Fibroblast of gingiva (primary cell): Measurements from ENCODE around the gene CYLD.

Source experiments
- DNase-seq: peaks from one replicate; pipeline ENCODE4 v3.0.0-alpha.2; 2011; ENCODE audit warnings: low read depth

The CYLD gene

DNA sequence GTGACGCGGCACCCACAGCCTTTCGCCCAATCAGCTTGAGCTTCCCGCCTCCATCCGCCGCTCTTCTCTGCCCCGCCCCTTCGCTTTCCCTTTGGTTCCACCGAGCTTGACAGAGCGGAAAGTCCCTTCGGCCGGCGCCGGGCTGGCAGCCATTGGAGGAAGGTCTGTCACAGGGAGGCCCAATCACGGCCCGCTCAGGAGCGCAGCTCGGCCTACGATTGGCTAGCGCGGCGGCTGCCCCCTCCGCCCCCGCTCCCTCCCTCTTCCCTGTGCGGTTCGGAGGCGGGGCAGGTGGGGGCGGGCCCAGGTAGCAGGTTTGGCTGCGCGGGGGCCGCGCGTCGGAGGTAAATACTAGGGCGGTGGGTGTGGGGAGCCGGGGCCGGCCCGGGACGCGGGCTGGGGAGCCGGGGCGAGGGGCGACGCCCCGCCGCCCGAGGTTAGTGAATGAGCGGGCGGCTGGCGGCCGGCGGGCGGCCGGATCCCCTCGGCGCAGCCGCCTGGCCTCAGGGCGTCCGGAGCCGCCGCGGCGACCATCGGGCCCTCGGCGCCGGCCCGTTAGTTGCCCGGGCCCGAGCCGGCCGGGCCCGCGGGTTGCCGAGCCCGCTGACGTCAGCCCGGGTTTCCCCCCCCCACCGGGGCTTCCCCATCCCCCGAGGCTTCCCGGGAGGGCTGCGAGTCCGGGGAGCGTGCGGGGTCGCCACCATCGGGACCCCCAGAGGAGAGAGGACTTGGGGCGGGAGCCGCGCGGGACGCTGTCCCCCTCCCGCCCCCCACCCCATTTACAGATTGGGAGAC, at the start of gene CYLD:
Gene CYLD, plus strand, starts transcription at position 306 of the 795 bp plus-strand sequence. CDS start 7,613 bp downstream, outside the sequence.
- peak; percentile 100 for DNase-seq

DNA sequence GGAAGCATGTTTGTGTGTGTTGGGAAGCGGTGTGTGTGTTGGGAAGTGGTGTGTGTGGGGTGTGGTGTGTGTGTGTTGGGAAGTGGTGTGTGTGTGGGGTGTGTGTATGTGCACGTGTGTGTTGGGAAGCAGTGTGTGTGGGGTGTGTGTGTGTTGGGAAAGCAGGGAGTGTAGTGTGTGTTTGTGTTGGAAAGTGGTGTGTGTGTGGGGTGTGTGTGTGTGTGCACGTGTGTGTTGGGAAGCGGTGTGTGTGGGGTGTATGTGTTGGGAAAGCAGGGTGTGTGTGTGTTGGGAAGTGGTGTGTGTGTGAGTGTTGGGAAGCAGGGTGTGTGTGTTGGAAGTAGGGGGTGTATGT, 49.3 kb upstream of the CYLD start:
- DNase-seq = no peak

DNA sequence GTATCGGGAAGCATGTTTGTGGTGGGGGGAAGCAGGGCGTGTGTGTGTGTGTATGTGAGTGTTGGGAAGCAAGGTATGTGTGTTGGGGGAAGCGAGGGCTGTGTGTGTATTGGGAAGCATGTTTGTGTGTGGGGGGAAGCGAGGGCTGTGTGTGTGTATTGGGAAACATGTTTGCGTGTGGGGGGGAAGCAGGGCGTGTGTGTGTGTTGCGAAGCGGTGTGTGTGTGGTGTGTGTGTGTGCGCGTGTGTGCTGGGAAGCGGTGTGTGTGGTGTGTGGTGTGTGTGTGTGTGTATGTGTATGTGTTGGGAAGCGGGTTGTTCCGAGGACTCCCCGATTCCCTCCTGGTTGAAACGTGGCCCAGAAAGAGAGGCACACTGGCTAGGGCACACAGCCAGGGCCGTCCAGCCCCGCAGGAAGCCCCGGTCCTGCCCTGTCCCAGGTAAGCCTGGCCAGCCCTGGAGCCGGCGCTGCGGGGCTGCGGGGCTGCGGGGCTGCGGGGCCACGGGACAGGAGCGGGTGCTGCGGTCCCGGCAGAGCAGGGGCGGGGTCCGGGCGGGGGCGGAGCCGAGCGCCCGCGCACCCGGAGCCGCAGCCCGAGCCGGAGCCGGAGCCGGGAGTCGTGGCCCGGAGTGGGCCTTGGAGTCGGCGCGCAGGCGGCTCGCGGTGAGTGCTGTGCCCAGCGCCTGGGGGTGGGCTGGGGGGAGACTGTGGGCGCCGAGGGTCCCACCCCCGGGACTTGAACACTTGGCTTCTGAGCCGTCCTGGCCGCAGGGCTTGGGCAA, 48.7 kb upstream of the CYLD start, which contains the start of gene NOD2:
Gene NOD2, plus strand, starts transcription at position 608 of the 783 bp plus-strand sequence. CDS start 5,890 bp downstream, outside the sequence.
- DNase-seq = peak; percentile 29

DNA sequence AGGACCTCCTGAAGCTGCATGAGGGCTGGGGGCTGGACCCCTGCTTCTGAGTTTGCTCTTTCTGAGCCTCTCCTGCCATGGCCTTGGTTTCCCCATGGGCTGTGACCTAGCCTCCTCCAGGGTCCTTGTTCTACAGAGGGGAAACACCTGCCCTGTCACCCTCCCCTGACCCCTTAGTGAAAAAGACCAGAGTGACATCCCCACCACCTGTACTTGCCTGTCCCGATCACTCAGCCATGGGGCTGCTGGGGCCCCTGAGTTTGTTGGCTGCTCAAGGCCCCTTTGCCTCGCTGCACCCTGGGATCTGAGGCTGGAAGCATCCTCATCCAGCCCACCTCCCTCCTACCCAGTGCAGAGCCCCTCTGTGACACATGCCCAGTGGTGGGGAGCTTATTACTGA, 47.7 kb upstream of the CYLD start:
- DNase-seq = no peak

DNA sequence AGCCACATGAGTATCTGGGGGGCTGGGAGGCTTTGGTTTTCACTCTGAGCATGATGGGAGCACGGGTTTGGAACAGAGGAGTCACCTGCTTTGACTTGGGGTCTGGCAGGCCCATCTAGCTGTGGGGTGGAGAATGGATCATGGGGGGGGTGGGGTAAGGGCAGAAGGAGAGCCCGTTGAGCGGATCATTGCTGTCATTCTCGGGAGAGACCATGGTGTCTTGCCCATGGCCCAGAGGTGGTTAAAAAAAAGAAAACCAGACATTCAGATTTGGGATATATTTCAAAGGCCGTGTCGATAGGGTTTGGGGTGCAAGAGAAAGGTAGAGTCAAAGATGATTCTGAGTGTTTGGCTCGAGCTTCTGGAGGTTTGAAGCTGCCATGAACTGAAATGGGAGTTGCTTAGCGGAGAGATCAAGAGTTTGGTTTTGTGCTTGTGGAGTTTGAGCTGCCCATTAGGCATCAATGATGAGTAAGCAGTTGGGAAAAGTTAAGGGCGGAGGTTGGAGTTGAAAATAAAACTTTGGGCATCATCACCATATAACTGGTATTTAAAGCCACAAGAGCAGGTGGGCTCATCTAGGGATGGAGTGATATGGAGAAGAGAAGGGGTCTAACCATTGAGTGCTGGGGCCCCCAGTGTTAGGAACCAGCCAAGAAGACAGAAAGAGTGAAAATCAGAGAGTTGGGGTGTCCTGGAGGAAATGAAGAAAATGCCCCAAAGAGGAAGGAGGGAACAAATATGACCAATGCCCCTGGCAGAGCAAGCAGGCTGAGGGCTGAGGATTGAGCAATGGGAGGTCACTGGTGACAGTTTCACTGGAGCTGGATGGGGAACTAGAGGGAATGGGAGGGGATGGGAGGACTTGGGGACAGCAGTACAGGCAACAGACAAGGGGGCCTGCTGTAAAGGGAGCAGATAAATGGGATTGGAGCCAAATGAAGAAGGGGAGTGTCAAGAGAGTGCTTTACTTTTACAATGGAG, 46.6 kb upstream of the CYLD start:
- DNase-seq = no peak

DNA sequence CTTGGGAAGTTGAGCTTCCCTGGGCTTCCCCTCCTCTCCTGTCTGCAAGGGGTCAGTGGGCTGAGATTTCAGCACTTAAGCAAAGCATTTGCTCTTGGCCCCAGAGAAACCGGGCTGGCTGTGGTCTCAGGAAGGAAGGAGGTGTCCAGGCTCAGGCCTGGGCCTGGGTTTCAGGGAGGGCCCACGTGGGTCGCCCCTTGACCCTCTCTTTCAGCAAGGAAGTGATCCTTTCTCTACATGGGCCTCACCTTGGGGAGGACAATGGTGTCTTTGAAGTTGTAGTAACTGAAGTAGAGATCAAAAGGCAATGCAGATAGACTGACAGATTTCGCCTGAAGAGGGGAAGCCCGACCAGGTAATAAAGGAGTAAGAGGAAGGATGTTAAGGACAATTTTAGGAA, 45.8 kb upstream of the CYLD start:
- no peak for DNase-seq

DNA sequence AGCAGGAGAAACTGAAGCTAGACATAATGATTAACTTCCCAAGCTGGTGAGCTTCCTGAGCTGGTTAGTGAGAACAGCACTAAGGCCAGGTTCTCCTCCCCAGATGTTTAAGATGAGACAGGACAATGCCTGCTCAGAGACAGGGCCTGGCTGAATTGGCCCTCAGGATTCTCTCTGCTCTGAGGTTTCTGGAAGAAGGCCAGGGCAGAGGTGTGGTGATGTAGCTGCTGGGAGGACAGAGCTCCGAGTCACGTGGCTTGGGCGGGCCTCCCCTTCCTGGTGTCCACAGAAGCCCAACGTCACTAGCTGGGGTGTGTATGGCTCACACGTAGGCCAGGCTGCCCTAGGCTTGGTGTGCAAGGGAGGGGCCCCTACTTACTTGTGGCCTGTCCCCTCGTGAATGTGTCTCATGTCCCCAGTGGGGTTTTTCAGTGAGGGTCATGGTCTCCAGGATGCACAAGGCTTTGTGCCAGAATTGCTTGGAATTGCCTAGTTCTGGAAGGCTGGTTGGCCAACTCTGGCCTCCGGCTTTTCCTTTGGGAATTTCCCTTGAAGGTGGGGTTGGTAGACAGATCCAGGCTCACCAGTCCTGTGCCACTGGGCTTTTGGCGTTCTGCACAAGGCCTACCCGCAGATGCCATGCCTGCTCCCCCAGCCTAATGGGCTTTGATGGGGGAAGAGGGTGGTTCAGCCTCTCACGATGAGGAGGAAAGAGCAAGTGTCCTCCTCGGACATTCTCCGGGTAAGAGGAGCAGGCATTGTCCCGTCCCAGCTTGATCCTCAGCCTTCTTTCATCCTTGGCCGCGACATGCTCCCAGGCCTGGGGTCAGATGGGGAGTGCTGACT, 45.1 kb upstream of the CYLD start:
- peak; percentile 21 for DNase-seq

DNA sequence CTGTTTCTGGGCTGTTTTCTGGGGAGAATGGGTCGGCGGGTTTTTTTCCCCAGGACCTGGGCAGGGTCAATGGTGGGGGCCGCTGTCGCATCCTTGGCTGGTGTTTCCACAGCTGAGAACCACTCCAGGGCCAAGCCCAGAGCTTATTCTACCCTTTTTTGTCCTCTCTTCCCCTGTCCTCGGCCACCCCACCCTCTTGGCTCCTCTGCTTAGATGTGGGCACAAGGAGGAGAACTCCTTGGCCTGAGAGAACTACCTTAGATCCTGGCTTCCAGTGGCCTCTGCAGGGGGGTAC, 44.5 kb upstream of the CYLD start:
- no peak for DNase-seq

DNA sequence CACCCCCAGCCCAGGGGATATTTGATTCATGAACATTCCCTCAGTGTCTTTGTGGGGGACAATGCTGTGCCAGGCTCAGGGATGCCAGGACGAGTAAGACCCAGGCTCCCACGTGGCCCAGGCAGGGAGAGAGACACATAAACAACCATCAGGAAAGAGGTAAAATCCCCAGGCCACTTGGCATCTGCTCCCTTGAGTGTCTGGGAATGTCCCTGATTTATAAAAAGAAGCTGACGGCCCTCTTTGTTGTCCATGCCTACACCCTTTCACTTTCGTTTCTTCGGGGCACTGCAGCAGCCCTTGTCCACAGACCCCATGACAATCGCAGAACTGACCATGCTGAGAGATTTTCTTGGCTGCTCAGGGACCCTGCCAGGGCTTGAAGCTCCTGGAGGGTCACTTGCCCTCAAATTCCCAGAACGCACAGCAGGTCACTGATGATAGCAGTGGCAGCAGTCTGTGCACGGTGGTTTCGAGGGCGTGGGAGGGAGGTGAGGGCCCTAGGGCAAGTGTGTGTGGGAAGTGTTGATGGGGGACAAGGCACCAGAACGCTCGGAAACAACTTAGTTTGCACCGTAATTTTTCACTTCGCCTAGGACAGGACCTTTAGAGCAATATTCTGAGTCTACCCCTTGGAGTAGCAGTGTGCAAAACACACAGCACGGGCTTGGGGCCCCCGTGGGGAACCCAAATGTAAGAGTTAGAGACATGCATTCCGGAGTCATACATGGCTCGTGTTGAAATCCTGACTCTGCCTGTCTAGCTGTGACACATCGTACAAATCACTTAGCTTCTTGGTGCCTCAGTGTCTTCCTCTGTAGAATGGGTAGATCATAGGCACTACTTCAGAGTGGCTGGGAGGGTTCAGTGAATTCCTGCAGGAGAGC, 43.8 kb upstream of the CYLD start:
- DNase-seq = peak; percentile 33

DNA sequence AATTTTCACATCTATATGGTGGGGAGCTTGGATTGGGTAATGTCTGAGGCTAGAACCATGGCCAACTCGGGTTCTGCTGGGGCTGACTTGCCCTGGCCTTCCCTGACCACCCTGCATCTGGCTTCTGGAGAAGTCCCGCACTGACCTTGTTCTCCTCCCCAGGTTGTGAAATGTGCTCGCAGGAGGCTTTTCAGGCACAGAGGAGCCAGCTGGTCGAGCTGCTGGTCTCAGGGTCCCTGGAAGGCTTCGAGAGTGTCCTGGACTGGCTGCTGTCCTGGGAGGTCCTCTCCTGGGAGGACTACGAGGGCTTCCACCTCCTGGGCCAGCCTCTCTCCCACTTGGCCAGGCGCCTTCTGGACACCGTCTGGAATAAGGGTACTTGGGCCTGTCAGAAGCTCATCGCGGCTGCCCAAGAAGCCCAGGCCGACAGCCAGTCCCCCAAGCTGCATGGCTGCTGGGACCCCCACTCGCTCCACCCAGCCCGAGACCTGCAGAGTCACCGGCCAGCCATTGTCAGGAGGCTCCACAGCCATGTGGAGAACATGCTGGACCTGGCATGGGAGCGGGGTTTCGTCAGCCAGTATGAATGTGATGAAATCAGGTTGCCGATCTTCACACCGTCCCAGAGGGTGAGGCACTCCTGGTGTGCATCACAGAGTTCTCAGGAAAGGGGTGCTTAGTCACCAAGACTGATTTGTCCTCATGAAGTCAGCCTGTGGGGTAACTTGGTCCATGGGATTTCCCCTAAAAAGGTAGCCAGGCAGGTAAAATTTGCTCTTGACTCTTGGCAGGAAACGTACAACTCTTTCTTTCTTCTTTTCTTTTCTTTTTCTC, 42.3 kb upstream of the CYLD start:
- DNase-seq = peak; percentile 29

DNA sequence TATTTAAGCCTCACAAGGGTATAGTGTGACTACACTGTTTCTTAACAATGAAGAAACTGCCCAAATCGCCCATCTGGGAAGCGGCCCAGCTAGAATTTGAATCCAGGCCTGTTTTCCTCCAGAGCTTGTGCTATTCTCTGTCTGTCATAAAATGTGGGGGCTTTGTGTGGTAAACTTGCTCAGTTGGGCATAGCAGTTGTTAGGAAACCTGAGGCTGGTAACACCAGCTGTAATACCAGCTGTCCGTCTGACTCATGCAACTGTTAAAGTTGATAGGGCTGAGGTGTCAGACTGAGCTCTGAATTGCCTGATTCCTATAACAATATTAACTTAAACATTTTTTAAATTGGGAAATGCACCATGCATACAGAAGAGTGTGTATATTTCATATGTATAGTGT, 39.2 kb upstream of the CYLD start:
- no peak for DNase-seq

DNA sequence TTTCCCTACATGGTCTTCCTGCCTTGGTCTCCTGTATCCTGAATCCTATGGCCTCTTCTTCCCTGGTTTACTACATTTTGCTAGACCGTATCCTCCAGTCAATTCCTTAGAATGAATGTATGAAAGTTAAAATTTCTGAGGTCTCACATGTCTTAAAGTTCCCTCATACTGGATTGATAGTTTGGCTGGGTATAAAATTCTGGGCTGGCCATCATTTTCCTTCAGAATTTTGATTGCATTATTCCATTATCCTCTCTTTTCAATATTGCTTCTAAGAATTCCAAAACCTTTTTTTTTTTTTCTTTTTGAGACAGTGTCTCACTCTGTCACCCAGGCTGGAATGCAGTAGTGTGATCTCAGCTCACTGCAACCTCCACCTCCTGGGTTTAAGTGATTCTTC, 37.6 kb upstream of the CYLD start:
- DNase-seq = no peak

DNA sequence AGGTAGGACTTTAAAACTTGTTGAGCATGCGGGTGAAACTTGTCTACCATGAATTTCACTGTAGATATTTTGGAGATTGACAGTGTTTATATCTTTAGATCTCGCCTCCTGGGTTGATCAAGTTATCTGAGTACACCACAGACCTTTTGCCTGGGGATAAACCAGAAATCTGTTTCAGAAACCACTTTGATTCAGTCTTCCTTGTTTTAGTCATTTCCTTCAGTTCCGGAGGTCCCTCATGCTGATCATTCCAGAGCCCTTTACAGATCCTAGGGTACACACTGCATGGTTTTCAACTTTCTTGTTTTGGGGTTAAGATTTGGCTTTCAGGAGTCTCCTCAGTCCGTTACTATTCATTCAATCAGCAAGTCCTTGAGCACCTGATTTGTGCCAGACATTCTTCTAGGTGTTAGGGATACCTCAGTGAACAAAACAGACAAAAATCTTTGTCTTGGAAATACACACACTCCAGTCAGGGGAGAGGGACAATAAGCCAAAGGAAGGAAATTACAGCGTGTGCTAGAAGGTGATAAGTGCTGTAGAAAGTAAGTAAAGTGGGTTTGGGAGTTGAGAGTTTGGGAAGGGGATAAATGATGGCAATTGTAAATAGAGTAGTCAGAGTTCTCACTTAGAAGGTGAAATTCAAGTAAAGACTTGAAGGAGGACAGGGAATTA, 36.3 kb upstream of the CYLD start:
- no peak for DNase-seq

DNA sequence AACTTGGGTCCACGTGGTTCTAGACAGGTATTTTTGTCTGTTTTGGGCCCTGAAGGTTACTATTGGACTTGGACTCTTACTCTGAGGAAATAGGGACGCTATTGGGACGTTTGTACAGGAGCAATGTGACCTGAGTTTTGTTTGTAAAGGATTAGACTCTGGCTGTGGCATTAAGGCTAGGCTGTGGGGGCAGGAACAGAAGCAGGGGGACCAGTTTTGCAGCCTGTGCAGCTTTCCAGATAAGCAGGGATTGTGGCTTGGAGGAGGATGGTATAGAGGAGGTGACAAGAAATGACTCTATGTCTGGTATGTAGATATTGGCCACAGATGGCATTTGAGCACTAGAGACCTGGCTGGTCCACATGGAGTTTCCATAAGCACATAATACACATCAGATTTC, 35.6 kb upstream of the CYLD start:
- DNase-seq = no peak

DNA sequence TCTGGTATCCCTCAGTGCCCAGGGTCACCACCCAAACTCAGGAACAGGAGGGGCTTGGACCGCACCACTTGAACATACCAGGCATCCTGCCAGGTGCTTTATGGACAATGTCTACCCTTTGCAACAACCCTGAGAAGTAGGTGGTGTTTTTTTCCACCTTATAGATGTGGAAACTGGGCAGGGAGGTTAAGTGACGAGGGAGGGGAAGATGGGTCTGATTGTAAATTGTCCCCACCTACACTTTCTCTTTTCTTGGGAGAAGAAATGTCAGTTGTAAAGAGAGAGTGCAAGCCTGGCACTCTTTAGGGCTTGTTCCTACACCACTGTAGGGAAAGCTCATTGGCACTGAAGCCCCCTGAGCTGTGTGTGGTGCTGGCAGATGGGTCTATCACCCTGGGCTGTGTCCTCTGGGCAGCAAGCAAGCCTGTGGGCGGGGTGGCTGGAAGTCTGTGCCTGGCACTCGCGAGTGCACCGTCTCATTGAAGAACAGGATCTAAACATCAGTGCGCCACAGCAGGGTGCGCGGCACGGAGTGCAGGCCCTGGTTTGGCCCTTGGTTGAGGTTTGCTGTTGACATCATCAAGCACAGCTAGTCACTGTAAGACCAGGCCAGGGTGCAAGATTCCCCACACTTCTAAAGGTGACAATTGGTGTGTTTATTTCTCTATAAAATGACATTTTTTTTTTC, 33.4 kb upstream of the CYLD start:
- no peak for DNase-seq

DNA sequence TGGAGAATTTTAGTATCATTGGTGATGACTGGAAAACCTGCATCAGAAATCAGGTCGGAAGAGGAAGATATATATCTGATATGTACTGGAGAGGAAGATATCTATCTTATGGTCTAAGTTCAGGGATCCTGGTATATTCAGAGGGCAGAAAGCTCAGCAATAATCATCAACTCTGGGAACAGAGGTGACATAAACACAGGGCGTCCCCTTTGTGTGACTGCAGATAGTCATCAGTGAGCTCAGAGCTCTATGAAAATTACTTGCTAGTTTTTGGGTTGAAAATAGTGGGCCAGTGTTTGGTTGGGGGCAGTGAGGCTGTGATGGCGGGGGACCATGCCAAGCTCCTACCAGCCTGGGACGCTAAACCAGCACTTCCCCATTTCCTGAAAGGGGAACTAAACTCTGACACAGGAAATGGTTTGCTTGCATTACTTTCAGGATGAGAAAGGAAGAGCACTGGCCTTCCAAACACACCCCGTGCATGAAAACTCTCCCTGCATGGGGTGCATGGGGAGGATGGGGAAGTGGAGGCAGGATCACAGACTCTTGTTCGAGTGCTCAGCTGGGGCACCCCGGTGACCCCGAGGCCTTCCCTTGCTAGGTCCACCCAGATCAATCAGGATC, 32.7 kb upstream of the CYLD start:
- no peak for DNase-seq

DNA sequence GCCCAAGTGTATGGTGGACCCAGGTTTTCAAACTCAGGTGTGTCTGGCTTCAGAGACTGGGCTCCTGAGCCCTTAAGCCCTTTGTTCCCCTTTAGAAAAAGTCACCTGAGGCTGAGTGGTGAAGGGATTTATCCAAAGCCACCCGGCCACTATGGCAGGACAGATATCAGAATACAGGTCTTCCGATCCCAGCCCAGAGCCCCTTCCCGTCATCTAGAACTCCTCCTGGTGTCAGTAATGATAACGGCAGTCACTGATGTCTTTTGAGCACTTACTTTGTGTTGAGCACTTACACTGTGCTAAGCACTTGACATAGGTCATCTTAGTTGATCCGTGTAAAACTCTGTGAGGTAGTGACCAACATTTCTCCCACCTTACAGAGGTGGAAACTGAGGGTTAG, 31.9 kb upstream of the CYLD start:
- DNase-seq = no peak

DNA sequence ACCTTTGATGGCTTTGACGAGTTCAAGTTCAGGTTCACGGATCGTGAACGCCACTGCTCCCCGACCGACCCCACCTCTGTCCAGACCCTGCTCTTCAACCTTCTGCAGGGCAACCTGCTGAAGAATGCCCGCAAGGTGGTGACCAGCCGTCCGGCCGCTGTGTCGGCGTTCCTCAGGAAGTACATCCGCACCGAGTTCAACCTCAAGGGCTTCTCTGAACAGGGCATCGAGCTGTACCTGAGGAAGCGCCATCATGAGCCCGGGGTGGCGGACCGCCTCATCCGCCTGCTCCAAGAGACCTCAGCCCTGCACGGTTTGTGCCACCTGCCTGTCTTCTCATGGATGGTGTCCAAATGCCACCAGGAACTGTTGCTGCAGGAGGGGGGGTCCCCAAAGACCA, 30.8 kb upstream of the CYLD start:
- no peak for DNase-seq
